Gastrocnemius medialis (tissue), 4 donors: ENCODE results near the gene BICRAL.

ENCODE experiments used
- CTCF ChIP-seq, 5 experiments: fragments of 450-650 bp in 3 of 5; fragments of 200-600 bp in 2 of 5; sonication (generic) in 2 of 5; IDR thresholded peaks in 4 of 5; conservative IDR thresholded peaks in 1 of 5; 1 replicate in 4 of 5; 2 replicates in 1 of 5; pipeline ENCODE4 v1.5.1; 2016 to 2019; ENCODE audit warnings: antibody characterized with exemption in 5 of 5, mild to moderate bottlenecking in 3 of 5, moderate library complexity in 3 of 5
- POLR2A ChIP-seq, 2 donors: fragments of 450-650 bp; IDR thresholded peaks; one replicate each; pipeline ENCODE4 v1.6.1; 2017; ENCODE audit warnings: antibody characterized with exemption in 2 of 2, mild to moderate bottlenecking in 2 of 2, moderate library complexity in 2 of 2

GRCh38 chr6:42817907-42818306, 36.1 kb downstream of the BICRAL start:
- TF ChIP-seq POLR2A (IDR thresholded peaks at IDR 0.05) = no peak
- no peak for TF ChIP-seq CTCF (IDR thresholded peaks at IDR 0.05 in 4 of 5, conservative IDR thresholded peaks at IDR 0.05 in 1 of 5)
